Kidney epithelial cell (primary cell): ENCODE data around the gene PRCD. TPM values are rescaled to one million over a fixed set of nuclear protein-coding genes. Genes with fewer than 3 reads are reported as not detected.
"Not testable (repeated sequence)": the region's sequence is repeated elsewhere in the genome, so short reads cannot be mapped to it uniquely, and the experiment has no call there.

Source experiments
- DNase-seq: peaks from one replicate; pipeline ENCODE4 v3.0.0-alpha.2; 2010; ENCODE audit warnings: low read depth
- H3K27me3 ChIP-seq: 2 replicates; pipeline ENCODE4 v1.6.0; 2011; ENCODE audit warnings: low read length; ENCODE audit not compliant: control insufficient read depth, insufficient read depth
- H3K36me3 ChIP-seq: 2 replicates; pipeline ENCODE4 v1.5.1; 2011; ENCODE audit warnings: low read length; ENCODE audit not compliant: control insufficient read depth, insufficient read depth
- H3K4me3 ChIP-seq: 2 replicates; pipeline ENCODE4 v1.5.1; 2011; ENCODE audit warnings: low read depth, mild to moderate bottlenecking, control low read depth, low read length
- CTCF ChIP-seq: IDR thresholded peaks from 2 replicates; pipeline ENCODE4 v1.5.1; 2011; ENCODE audit warnings: mild to moderate bottlenecking, moderate library complexity, low read length, control low read depth, inconsistent platforms; ENCODE audit not compliant: insufficient read depth, poor library complexity, severe bottlenecking
- total RNA-seq: library from RNA; depleted of rRNA; stranded (reverse); fragments of >200 nt; gene quantifications from 2 replicates; pipeline ENCODE4 v1.2.3, GENCODE V29; 2015

PRCD gene
- total RNA-seq, 1 donor from 2014 or later = not detected

GRCh38 chr17:76511668-76512365, 28.0 kb upstream of the PRCD start:
- no peak for TF ChIP-seq CTCF
- no peaks in the 10 kb centered on the region for H3K36me3 ChIP-seq
- H3K27me3 ChIP-seq = peaks cover 2% of the 10 kb centered on the region
- no peak for DNase-seq
- H3K4me3 ChIP-seq = no peak overlapping the region

GRCh38 chr17:76512366-76513305, 27.2 kb upstream of the PRCD start:
- Histone ChIP-seq H3K36me3 (no peaks in the 10 kb centered on the region), H3K4me3 (no peak overlapping the region), H3K27me3 (peaks cover 2% of the 10 kb centered on the region)
- DNase-seq = no peak
- no peak for TF ChIP-seq CTCF

- Histone ChIP-seq H3K36me3 (no peaks in the 10 kb centered on the region), H3K27me3 (no peaks in the 10 kb centered on the region), H3K4me3 (no peak overlapping the region)
- DNase-seq = no peak
- TF ChIP-seq CTCF = no peak
Observed at GRCh38 chr17:76513306-76513692, 26.5 kb upstream of the PRCD start.

GRCh38 chr17:76514355-76514754, 25.5 kb upstream of the PRCD start:
- H3K4me3 ChIP-seq, DNase-seq, H3K27me3 ChIP-seq, H3K36me3 ChIP-seq: not testable (repeated sequence)

GRCh38 chr17:76515274-76515949, 24.4 kb upstream of the PRCD start:
- H3K36me3 ChIP-seq = no peaks in the 10 kb centered on the region
- no peaks in the 10 kb centered on the region for H3K27me3 ChIP-seq
- DNase-seq = peak; percentile 73
- TF ChIP-seq CTCF = no peak
- no peak overlapping the region for H3K4me3 ChIP-seq

- no peak for DNase-seq
- H3K27me3 ChIP-seq = no peaks in the 10 kb centered on the region
- no peaks in the 10 kb centered on the region for H3K36me3 ChIP-seq
- TF ChIP-seq CTCF = peak; percentile 56
- no peak overlapping the region for H3K4me3 ChIP-seq
Observed at GRCh38 chr17:76517638-76518038, 22.2 kb upstream of the PRCD start.
